H1 (cell line): ENCODE measurements around the gene MBOAT2. TPM values are rescaled to one million over a fixed set of nuclear protein-coding genes. Genes with fewer than 3 reads are reported as not detected.

Experiments
- CTCF ChIA-PET: fragments of 300-600 bp; sonication (Branson Sonifier 250); formaldehyde crosslinking; loops from one replicate; lab custom pipeline; 2021; ENCODE audit not compliant: partially characterized antibody; lab: Charles Lee
- POLR2A ChIA-PET: fragments of 300-600 bp; sonication (Branson Sonifier 250); formaldehyde crosslinking; loops from one replicate; lab custom pipeline; 2021; ENCODE audit warnings: inconsistent platforms; ENCODE audit not compliant: partially characterized antibody; lab: Charles Lee
- DNase-seq, 2 experiments: peaks; one replicate each; pipeline versions ENCODE4 v3.0.0 to v3.0.0-alpha.2; 2010 to 2022; ENCODE audit warnings: low spot score in 2 of 2, low read depth in 1 of 2, mixed read lengths in 1 of 2
- FAIRE-seq: peaks from 2 replicates; lab custom pipeline; 2011; peaks lifted over from hg19 to GRCh38; lab: Jason Lieb, UNC
- H2AFZ ChIP-seq: 2 replicates; pipeline ENCODE4 v1.8.1; 2012; ENCODE audit warnings: low read length, inconsistent platforms
- H2AK5ac ChIP-seq: 2 replicates; pipeline ENCODE4 v1.6.1; 2013; ENCODE audit warnings: low read depth, low read length
- H2BK120ac ChIP-seq: replicated peaks from 2 replicates; pipeline ENCODE3; 2013; ENCODE audit warnings: low read depth, low read length, inconsistent platforms
- H2BK12ac ChIP-seq: 2 replicates; pipeline ENCODE4 v1.6.1; 2013; ENCODE audit warnings: low read depth, low read length
- H2BK15ac ChIP-seq: 2 replicates; pipeline ENCODE4 v1.6.1; 2013; ENCODE audit warnings: low read length
- H2BK20ac ChIP-seq: 2 replicates; pipeline ENCODE4 v1.6.1; 2013; ENCODE audit warnings: low read length
- H2BK5ac ChIP-seq: 2 replicates; pipeline ENCODE4 v1.6.1; 2013; ENCODE audit warnings: low read depth, low read length
- H3K14ac ChIP-seq: 2 replicates; pipeline ENCODE4 v1.6.1; 2013; ENCODE audit warnings: inconsistent platforms; ENCODE audit not compliant: insufficient read length
- H3K18ac ChIP-seq: 2 replicates; pipeline ENCODE4 v1.6.1; 2013; ENCODE audit warnings: low read length; ENCODE audit errors: extremely low read depth
- H3K23ac ChIP-seq: 2 replicates; pipeline ENCODE4 v1.6.1; 2013; ENCODE audit warnings: inconsistent platforms; ENCODE audit not compliant: insufficient read length
- H3K23me2 ChIP-seq: 2 replicates; pipeline ENCODE4 v1.6.1; 2013; ENCODE audit warnings: low read depth, low read length
- H3K27ac ChIP-seq: 2 replicates; pipeline ENCODE4 v1.6.1; 2011; ENCODE audit warnings: low read depth, low read length, inconsistent platforms
- H3K27me3 ChIP-seq, 4 experiments: replicated peaks in 1 of 4; 1 replicate in 1 of 4; 2 replicates in 3 of 4; pipeline versions ENCODE4 v1.6.1 to v1.8.1; 2011 to 2013; ENCODE audit warnings: low read length in 3 of 4, mild to moderate bottlenecking in 3 of 4, inconsistent platforms in 2 of 4, mixed read lengths in 2 of 4, moderate library complexity in 1 of 4; ENCODE audit not compliant: control insufficient read depth in 3 of 4, insufficient read depth in 3 of 4; ENCODE audit errors: extremely low read depth in 1 of 4
- H3K36me3 ChIP-seq, 4 experiments: 2 replicates each; pipeline versions ENCODE4 v1.6.1 to v1.8.1; 2011 to 2013; ENCODE audit warnings: mild to moderate bottlenecking in 4 of 4, low read length in 3 of 4, moderate library complexity in 2 of 4, control low read depth in 1 of 4, inconsistent platforms in 1 of 4; ENCODE audit not compliant: insufficient read depth in 4 of 4, control insufficient read depth in 2 of 4
- H3K4ac ChIP-seq: replicated peaks from 2 replicates; pipeline ENCODE3; 2013; ENCODE audit warnings: low read length, low read depth, mixed read lengths, inconsistent platforms; ENCODE audit not compliant: insufficient read length
- H3K4me1 ChIP-seq, 4 experiments: replicated peaks in 1 of 4; 1 replicate in 1 of 4; 2 replicates in 3 of 4; pipeline versions ENCODE4 v1.6.1 to v1.8.1; 2011 to 2013; ENCODE audit warnings: low read length in 3 of 4, inconsistent platforms in 2 of 4, mixed read lengths in 1 of 4; ENCODE audit not compliant: insufficient read depth in 4 of 4, control insufficient read depth in 3 of 4
- H3K4me2 ChIP-seq, 2 experiments: 2 replicates each; pipeline versions ENCODE4 v1.6.1 to v1.8.1; 2011 to 2013; ENCODE audit warnings: low read depth in 2 of 2, low read length in 2 of 2, control low read depth in 1 of 2, inconsistent platforms in 1 of 2, mild to moderate bottlenecking in 1 of 2; ENCODE audit not compliant: insufficient read depth in 1 of 2
- H3K4me3 ChIP-seq, 4 experiments: fragments of 200-600, 300-600 bp in 1 of 4; sonication (generic), shearing (Covaris generic), sonication (Bioruptor Twin) in 1 of 4; 2 replicates each; pipeline versions ENCODE4 v1.5.1 to v1.8.1; 2011 to 2016; ENCODE audit warnings: low read length in 4 of 4, low read depth in 3 of 4, control low read depth in 2 of 4, inconsistent platforms in 2 of 4, mild to moderate bottlenecking in 2 of 4, mixed read lengths in 1 of 4, moderate library complexity in 1 of 4; ENCODE audit not compliant: insufficient read depth in 2 of 4; ENCODE audit errors: extremely low read depth in 1 of 4
- H3K56ac ChIP-seq: replicated peaks from 2 replicates; pipeline ENCODE3; 2013; ENCODE audit warnings: low read depth, mild to moderate bottlenecking, mixed read lengths, low read length, inconsistent platforms; ENCODE audit not compliant: insufficient read length
- H3K79me1 ChIP-seq: 2 replicates; pipeline ENCODE4 v1.6.1; 2013; ENCODE audit warnings: low read depth, low read length, control low read depth
- H3K79me2 ChIP-seq, 2 experiments: 2 replicates each; pipeline versions ENCODE4 v1.6.1 to v1.8.1; 2012 to 2013; ENCODE audit warnings: low read length in 2 of 2, mild to moderate bottlenecking in 2 of 2, inconsistent platforms in 1 of 2; ENCODE audit not compliant: insufficient read depth in 2 of 2, control insufficient read depth in 1 of 2
- H3K9ac ChIP-seq, 4 experiments: replicated peaks in 1 of 4; 1 replicate in 1 of 4; 2 replicates in 3 of 4; pipeline versions ENCODE4 v1.6.1 to v1.8.1; 2011 to 2013; ENCODE audit warnings: low read depth in 3 of 4, low read length in 3 of 4, control low read depth in 2 of 4, mild to moderate bottlenecking in 2 of 4, moderate library complexity in 2 of 4, inconsistent platforms in 1 of 4; ENCODE audit errors: extremely low read depth in 1 of 4
- H3K9me3 ChIP-seq, 2 experiments: 2 replicates each; pipeline versions ENCODE4 v1.6.1 to v1.8.1; 2012 to 2013; ENCODE audit warnings: mild to moderate bottlenecking in 2 of 2, moderate library complexity in 2 of 2, control low read depth in 1 of 2, inconsistent platforms in 1 of 2, low read depth in 1 of 2, low read length in 1 of 2, mixed read lengths in 1 of 2; ENCODE audit not compliant: insufficient read depth in 2 of 2
- H4K20me1 ChIP-seq, 2 experiments: replicated peaks in 1 of 2; 2 replicates each; pipeline versions ENCODE3 to v1.8.1; 2011 to 2013; ENCODE audit warnings: inconsistent platforms in 2 of 2, low read length in 2 of 2, mild to moderate bottlenecking in 1 of 2; ENCODE audit not compliant: insufficient read depth in 2 of 2, control insufficient read depth in 1 of 2
- H4K5ac ChIP-seq: 2 replicates; pipeline ENCODE4 v1.6.1; 2013; ENCODE audit warnings: low read length, low read depth, mixed read lengths, inconsistent platforms; ENCODE audit not compliant: insufficient read length
- H4K8ac ChIP-seq: 2 replicates; pipeline ENCODE4 v1.8.0; 2013; ENCODE audit warnings: mild to moderate bottlenecking, moderate library complexity, low read length, inconsistent platforms; ENCODE audit not compliant: insufficient read depth; ENCODE audit errors: extremely low read depth
- H4K91ac ChIP-seq: replicated peaks from 2 replicates; pipeline ENCODE3; 2013; ENCODE audit warnings: low read length, mixed read lengths, inconsistent platforms; ENCODE audit not compliant: insufficient read length
- EGR1 ChIP-seq: IDR thresholded peaks from 2 replicates; pipeline ENCODE4 v1.6.1; 2011; ENCODE audit warnings: low read depth, low read length, borderline replicate concordance
- KDM5A ChIP-seq: fragments of 200-600 bp; IDR thresholded peaks from 2 replicates; pipeline ENCODE4 v1.7.1; 2012; ENCODE audit warnings: mild to moderate bottlenecking, low read length, inconsistent platforms, mixed read lengths
- POLR2A ChIP-seq, 2 experiments: IDR thresholded peaks; 1 replicate in 1 of 2; 2 replicates in 1 of 2; pipeline ENCODE4 v1.6.1; 2011; ENCODE audit warnings: low read depth in 2 of 2, low read length in 2 of 2, mild to moderate bottlenecking in 2 of 2; ENCODE audit errors: control extremely low read depth in 1 of 2
- WGBS, 2 experiments: shearing (Covaris generic) in 1 of 2; methylation state at CpG; one replicate each; pipeline versions ENCODE4 v1.1.6 to v1.1.7; 2013 to 2015; ENCODE audit warnings: low lambda C conversion rate in 2 of 2, mixed read lengths in 2 of 2, inconsistent platforms in 1 of 2, low coverage in 1 of 2, missing lambda C conversion rate in 1 of 2; ENCODE audit not compliant: insufficient replicate concordance in 2 of 2, insufficient coverage in 1 of 2, insufficient read length in 1 of 2; ENCODE audit errors: extremely low coverage in 1 of 2, missing lambda C conversion rate in 1 of 2; 5-methylcytosine and 5-hydroxymethylcytosine counted together
- polyA plus RNA-seq, 7 experiments: library from polyadenylated mRNA; depleted of rRNA in 3 of 7; stranded (reverse) in 5 of 7; unstranded in 2 of 7; fragments of >200 nt in 5 of 7; fragments of 200-250 nt in 2 of 7; gene quantifications; 1 replicate in 5 of 7; 2 replicates in 1 of 7; 4 replicates in 1 of 7; pipeline versions ENCODE4 v1.2.1 to v1.2.3, GENCODE V29; 2011 to 2013; ENCODE audit warnings: missing spikeins in 2 of 7, mixed read lengths in 2 of 7
- total RNA-seq: library from RNA; stranded (reverse); fragmentation: NEBNext Ultra II Directional; extraction: Animal tissue kit (Norgen Biotek cat#: 25700); gene quantifications from 2 replicates; pipeline ENCODE4 v1.2.1, GENCODE V29; 2021
- TF ChIP-seq, protein P1 (sequence below): IDR thresholded peaks from 2 replicates; pipeline ENCODE4 v1.6.1; 2011; ENCODE audit warnings: low read length, improper control_type of control experiment

The MBOAT2 gene
- total and polyA plus RNA-seq, 2 of the 8 experiments (the other 6 are each of a cell fraction or from before 2014, with no cell fraction given): 11.2 to 23.4 TPM

DNA sequence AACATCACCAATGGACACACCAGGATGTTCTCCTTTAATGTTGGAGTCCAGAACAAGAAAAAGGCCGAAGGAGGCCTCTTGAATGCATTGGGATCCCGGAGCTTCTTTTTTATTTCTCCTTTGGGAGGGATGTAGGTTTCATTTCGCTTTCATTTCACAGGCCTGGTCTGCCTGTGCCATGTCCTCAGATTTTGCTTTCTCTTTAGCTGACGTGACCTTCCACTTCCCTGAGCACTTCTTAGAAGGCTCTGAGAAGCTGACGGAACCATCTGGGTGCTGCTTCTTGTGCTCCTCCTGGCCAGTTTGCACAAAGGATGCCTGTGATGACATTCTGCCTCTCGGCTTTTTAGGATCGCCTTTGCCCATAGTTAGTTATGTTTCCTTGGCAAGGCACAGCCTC, 15.1 kb upstream of the MBOAT2 start:
- no peak overlapping the region for H4K8ac ChIP-seq
- H3K9ac ChIP-seq: no peak overlapping the region
- H3K4me3 ChIP-seq: no peak overlapping the region
- no peak overlapping the region for H3K56ac ChIP-seq
- no peak overlapping the region for H3K23ac ChIP-seq
- no peaks in the 10 kb centered on the region for H3K4me1 ChIP-seq
- no peaks in the 10 kb centered on the region for H3K9me3 ChIP-seq
- ChIA-PET POLR2A (interaction anchor here (0.6 kb wide), 1 partner anchor 48 kb away, joined by 3 read pairs; no protein-coding TSS in a partner anchor), CTCF (interaction anchor here (0.7 kb wide), 3 partner anchors 125 to 761 kb away, joined by 3 to 4 read pairs (median 3); no protein-coding TSS in a partner anchor)
- H2AFZ ChIP-seq: no peak overlapping the region
- no peak overlapping the region for H2BK20ac ChIP-seq
- H3K79me1 ChIP-seq: no peaks in the 10 kb centered on the region
- no peak overlapping the region for H4K91ac ChIP-seq
- H4K20me1 ChIP-seq: no peaks in the 10 kb centered on the region
- H2BK15ac ChIP-seq: no peak overlapping the region
- H3K27ac ChIP-seq: no peak overlapping the region
- H3K36me3 ChIP-seq: no peaks in the 10 kb centered on the region
- 91% methylated on average over 7 of the region's 7 CpGs; no CpG with 5 or more reads in 1 of the 2 experiments for WGBS, 2 experiments
- H2BK5ac ChIP-seq: no peak overlapping the region
- H2AK5ac ChIP-seq: no peak overlapping the region
- no peak overlapping the region for H3K14ac ChIP-seq
- H2BK12ac ChIP-seq: no peak overlapping the region
- no peak for FAIRE-seq
- H4K5ac ChIP-seq: no peak overlapping the region
- H3K79me2 ChIP-seq: no peaks in the 10 kb centered on the region
- no peaks in the 10 kb centered on the region for H3K23me2 ChIP-seq
- H3K4me2 ChIP-seq: no peak overlapping the region
- no peak for DNase-seq
- H3K4ac ChIP-seq: no peak overlapping the region
- no peak overlapping the region for H3K18ac ChIP-seq
- H3K27me3 ChIP-seq: no peaks in the 10 kb centered on the region
- no peak overlapping the region for H2BK120ac ChIP-seq
- no peak for TF ChIP-seq EGR1
- TF ChIP-seq POLR2A (IDR thresholded peaks at IDR 0.05; ENCODE audit: control extremely low read depth in 1 of 2, low read depth in 2 of 2, low read length in 2 of 2): no peak
- no peak for TF ChIP-seq KDM5A
- TF ChIP-seq, protein P1, sequence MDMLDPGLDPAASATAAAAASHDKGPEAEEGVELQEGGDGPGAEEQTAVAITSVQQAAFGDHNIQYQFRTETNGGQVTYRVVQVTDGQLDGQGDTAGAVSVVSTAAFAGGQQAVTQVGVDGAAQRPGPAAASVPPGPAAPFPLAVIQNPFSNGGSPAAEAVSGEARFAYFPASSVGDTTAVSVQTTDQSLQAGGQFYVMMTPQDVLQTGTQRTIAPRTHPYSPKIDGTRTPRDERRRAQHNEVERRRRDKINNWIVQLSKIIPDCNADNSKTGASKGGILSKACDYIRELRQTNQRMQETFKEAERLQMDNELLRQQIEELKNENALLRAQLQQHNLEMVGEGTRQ: no peak
